ENCODE measurements around the gene PAPOLA.

DNA sequence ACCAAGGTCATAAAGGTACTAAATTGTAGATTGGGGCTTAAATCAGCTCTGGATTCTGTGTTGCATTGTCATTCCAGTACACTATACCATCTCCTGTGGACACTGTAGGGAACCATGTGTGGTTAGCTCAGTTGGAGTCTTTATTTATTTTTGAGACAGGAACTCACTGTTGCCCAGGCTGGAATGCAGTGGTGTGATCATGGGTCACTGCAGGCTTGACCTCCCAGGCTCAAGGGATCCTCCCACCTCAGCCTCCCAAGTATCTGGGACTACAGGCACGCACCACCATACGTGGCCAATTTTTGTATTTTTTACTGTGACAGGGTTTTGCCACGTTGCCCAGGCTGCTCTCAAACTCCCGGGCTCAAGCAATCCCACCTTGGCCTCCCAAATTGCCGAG, 6.7 kb downstream of the PAPOLA start:
- TF ChIP-seq, protein P1, sequence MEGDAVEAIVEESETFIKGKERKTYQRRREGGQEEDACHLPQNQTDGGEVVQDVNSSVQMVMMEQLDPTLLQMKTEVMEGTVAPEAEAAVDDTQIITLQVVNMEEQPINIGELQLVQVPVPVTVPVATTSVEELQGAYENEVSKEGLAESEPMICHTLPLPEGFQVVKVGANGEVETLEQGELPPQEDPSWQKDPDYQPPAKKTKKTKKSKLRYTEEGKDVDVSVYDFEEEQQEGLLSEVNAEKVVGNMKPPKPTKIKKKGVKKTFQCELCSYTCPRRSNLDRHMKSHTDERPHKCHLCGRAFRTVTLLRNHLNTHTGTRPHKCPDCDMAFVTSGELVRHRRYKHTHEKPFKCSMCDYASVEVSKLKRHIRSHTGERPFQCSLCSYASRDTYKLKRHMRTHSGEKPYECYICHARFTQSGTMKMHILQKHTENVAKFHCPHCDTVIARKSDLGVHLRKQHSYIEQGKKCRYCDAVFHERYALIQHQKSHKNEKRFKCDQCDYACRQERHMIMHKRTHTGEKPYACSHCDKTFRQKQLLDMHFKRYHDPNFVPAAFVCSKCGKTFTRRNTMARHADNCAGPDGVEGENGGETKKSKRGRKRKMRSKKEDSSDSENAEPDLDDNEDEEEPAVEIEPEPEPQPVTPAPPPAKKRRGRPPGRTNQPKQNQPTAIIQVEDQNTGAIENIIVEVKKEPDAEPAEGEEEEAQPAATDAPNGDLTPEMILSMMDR (IDR thresholded peaks at IDR 0.05), result no peak
- TF ChIP-seq POLR2AphosphoS5 (IDR thresholded peaks at IDR 0.05) (no peak), POLR2A (IDR thresholded peaks at IDR 0.05) (no peak)

All from breast epithelium (tissue), 3 donors.